H9 (cell line): ENCODE measurements around the gene PRPF6. TPM values are rescaled to one million over a fixed set of nuclear protein-coding genes. Genes with fewer than 3 reads are reported as not detected.

Experiments used
- DNase-seq: peaks from one replicate; pipeline ENCODE4 v3.0.0-alpha.2; 2017
- H2AFZ ChIP-seq: one replicate; pipeline ENCODE4 v1.6.1; 2013; ENCODE audit warnings: mild to moderate bottlenecking, low read length, control low read depth, moderate library complexity
- H2AK5ac ChIP-seq: 2 replicates; pipeline ENCODE4 v1.6.1; 2013; ENCODE audit warnings: low read length, control low read depth, mixed read lengths; ENCODE audit not compliant: insufficient read length
- H2BK120ac ChIP-seq: one replicate; pipeline ENCODE4 v1.6.1; 2013; ENCODE audit warnings: low read depth, mild to moderate bottlenecking, low read length, control low read depth, inconsistent platforms; ENCODE audit not compliant: poor library complexity, severe bottlenecking
- H2BK12ac ChIP-seq: 2 replicates; pipeline ENCODE4 v1.6.1; 2013; ENCODE audit warnings: low read length, control low read depth, mixed read lengths, low read depth; ENCODE audit not compliant: insufficient read length
- H2BK15ac ChIP-seq: 2 replicates; pipeline ENCODE4 v1.6.1; 2013; ENCODE audit warnings: low read depth, low read length, control low read depth
- H2BK20ac ChIP-seq: one replicate; pipeline ENCODE4 v1.6.1; 2013; ENCODE audit warnings: low read depth, mild to moderate bottlenecking, low read length, control low read depth, inconsistent platforms; ENCODE audit not compliant: poor library complexity, severe bottlenecking
- H2BK5ac ChIP-seq: 2 replicates; pipeline ENCODE4 v1.6.1; 2013; ENCODE audit warnings: low read length, control low read depth, mixed read lengths; ENCODE audit not compliant: insufficient read length
- H3K14ac ChIP-seq: 2 replicates; pipeline ENCODE4 v1.6.1; 2013; ENCODE audit warnings: low read length, control low read depth; ENCODE audit not compliant: insufficient read depth
- H3K18ac ChIP-seq: 2 replicates; pipeline ENCODE4 v1.6.1; 2013; ENCODE audit warnings: low read depth, mild to moderate bottlenecking, mixed read lengths, low read length, control low read depth; ENCODE audit not compliant: insufficient read length
- H3K23ac ChIP-seq: 2 replicates; pipeline ENCODE4 v1.6.1; 2013; ENCODE audit warnings: low read length, control low read depth, mixed read lengths, low read depth; ENCODE audit not compliant: insufficient read length
- H3K23me2 ChIP-seq: 2 replicates; pipeline ENCODE4 v1.6.1; 2013; ENCODE audit warnings: low read depth, mild to moderate bottlenecking, mixed read lengths, low read length, control low read depth; ENCODE audit not compliant: insufficient read length, poor library complexity, severe bottlenecking
- H3K27ac ChIP-seq: 2 replicates; pipeline ENCODE4 v1.5.1; 2013; ENCODE audit warnings: low read length, control low read depth, mixed read lengths, low read depth; ENCODE audit not compliant: insufficient read length
- H3K27me3 ChIP-seq: 2 replicates; pipeline ENCODE4 v1.6.1; 2013; ENCODE audit warnings: low read length, control low read depth, inconsistent platforms; ENCODE audit not compliant: insufficient read depth
- H3K4ac ChIP-seq: 2 replicates; pipeline ENCODE4 v1.6.1; 2013; ENCODE audit warnings: low read depth, mild to moderate bottlenecking, control low read depth, inconsistent platforms, low read length, moderate library complexity
- H3K4me1 ChIP-seq: 2 replicates; pipeline ENCODE4 v1.6.1; 2013; ENCODE audit warnings: low read length, control low read depth, inconsistent platforms; ENCODE audit not compliant: insufficient read depth
- H3K4me2 ChIP-seq: 2 replicates; pipeline ENCODE4 v1.6.1; 2013; ENCODE audit warnings: low read length, control low read depth, mixed read lengths; ENCODE audit not compliant: insufficient read length, insufficient read depth
- H3K56ac ChIP-seq: 2 replicates; pipeline ENCODE4 v1.6.1; 2013; ENCODE audit warnings: low read depth, mild to moderate bottlenecking, mixed read lengths, low read length, control low read depth; ENCODE audit not compliant: insufficient read length
- H3K79me1 ChIP-seq: 2 replicates; pipeline ENCODE4 v1.6.1; 2013; ENCODE audit warnings: low read depth, mild to moderate bottlenecking, moderate library complexity, low read length, control low read depth, inconsistent platforms; ENCODE audit not compliant: insufficient read depth, poor library complexity, severe bottlenecking
- H3K79me2 ChIP-seq: 2 replicates; pipeline ENCODE4 v1.6.1; 2013; ENCODE audit warnings: low read length, control low read depth, inconsistent platforms; ENCODE audit not compliant: insufficient read depth
- H3K9ac ChIP-seq: 2 replicates; pipeline ENCODE4 v1.6.1; 2013; ENCODE audit warnings: low read length, control low read depth, mixed read lengths; ENCODE audit not compliant: insufficient read length; ENCODE audit errors: extremely low read depth
- H3K9me3 ChIP-seq: one replicate; pipeline ENCODE4 v1.6.1; 2013; ENCODE audit warnings: low read depth, low read length, inconsistent platforms; ENCODE audit not compliant: control insufficient read depth
- H3T11ph ChIP-seq: one replicate; pipeline ENCODE4 v1.6.1; 2013; ENCODE audit warnings: mild to moderate bottlenecking, low read length, control low read depth, inconsistent platforms
- H4K20me1 ChIP-seq: one replicate; pipeline ENCODE4 v1.6.1; 2013; ENCODE audit not compliant: control insufficient read depth, insufficient read length, insufficient read depth
- H4K5ac ChIP-seq: 2 replicates; pipeline ENCODE4 v1.6.1; 2013; ENCODE audit warnings: low read depth, mild to moderate bottlenecking, mixed read lengths, low read length, control low read depth; ENCODE audit not compliant: insufficient read length
- H4K8ac ChIP-seq: replicated peaks from 2 replicates; pipeline ENCODE4 v1.6.1; 2013; ENCODE audit warnings: low read length, control low read depth, mixed read lengths, low read depth; ENCODE audit not compliant: insufficient read length
- H4K91ac ChIP-seq: 2 replicates; pipeline ENCODE4 v1.6.1; 2013; ENCODE audit warnings: low read depth, mild to moderate bottlenecking, moderate library complexity, mixed read lengths, low read length, control low read depth; ENCODE audit not compliant: insufficient read length
- H3K27ac Mint-ChIP-seq, 3 experiments: 2 replicates in 2 of 3; 3 replicates in 1 of 3; pipeline ENCODE4 v1.8.0; 2020 to 2021; ENCODE audit warnings: mixed read lengths in 3 of 3, mild to moderate bottlenecking in 1 of 3, moderate library complexity in 1 of 3
- H3K27me3 Mint-ChIP-seq: 2 replicates; pipeline ENCODE4 v1.8.0; 2021; ENCODE audit warnings: low read depth, mild to moderate bottlenecking, moderate library complexity, mixed read lengths
- H3K36me3 Mint-ChIP-seq, 3 experiments: 2 replicates in 2 of 3; 3 replicates in 1 of 3; pipeline ENCODE4 v1.8.0; 2020 to 2021; ENCODE audit warnings: low read depth in 3 of 3, mixed read lengths in 3 of 3; ENCODE audit not compliant: insufficient read depth in 1 of 3
- H3K4me1 Mint-ChIP-seq, 2 experiments: 2 replicates each; pipeline ENCODE4 v1.8.0; 2020; ENCODE audit warnings: mixed read lengths in 2 of 2
- H3K4me3 Mint-ChIP-seq, 2 experiments: 2 replicates in 1 of 2; 3 replicates in 1 of 2; pipeline ENCODE4 v1.8.0; 2020 to 2021; ENCODE audit warnings: mild to moderate bottlenecking in 2 of 2, mixed read lengths in 2 of 2, moderate library complexity in 1 of 2
- H3K9me3 Mint-ChIP-seq, 2 experiments: 2 replicates in 1 of 2; 3 replicates in 1 of 2; pipeline ENCODE4 v1.8.0; 2020; ENCODE audit warnings: mild to moderate bottlenecking in 2 of 2, mixed read lengths in 2 of 2, moderate library complexity in 1 of 2
- WGBS: extraction: QIAGEN DNeasy Blood & Tissue Kit; methylation state at CpG from one replicate; pipeline ENCODE4 v1.1.7; 2013; ENCODE audit warnings: missing lambda C conversion rate, low lambda C conversion rate, mixed read lengths; ENCODE audit not compliant: insufficient read length; ENCODE audit errors: extremely low coverage; 5-methylcytosine and 5-hydroxymethylcytosine counted together
- total RNA-seq: library from RNA; stranded (reverse); gene quantifications from 2 replicates; pipeline ENCODE4 v1.2.1, GENCODE V29; 2021
- TF ChIP-seq, protein P1 (sequence below): fragments of 200-600 bp; sonication (generic); conservative IDR thresholded peaks from 3 replicates; pipeline ENCODE4 v1.8.0; 2021; ENCODE audit warnings: antibody characterized with exemption, mild to moderate bottlenecking

The PRPF6 gene
- total RNA-seq, 1 experiment from 2014 or later, result 87.9 TPM

DNA sequence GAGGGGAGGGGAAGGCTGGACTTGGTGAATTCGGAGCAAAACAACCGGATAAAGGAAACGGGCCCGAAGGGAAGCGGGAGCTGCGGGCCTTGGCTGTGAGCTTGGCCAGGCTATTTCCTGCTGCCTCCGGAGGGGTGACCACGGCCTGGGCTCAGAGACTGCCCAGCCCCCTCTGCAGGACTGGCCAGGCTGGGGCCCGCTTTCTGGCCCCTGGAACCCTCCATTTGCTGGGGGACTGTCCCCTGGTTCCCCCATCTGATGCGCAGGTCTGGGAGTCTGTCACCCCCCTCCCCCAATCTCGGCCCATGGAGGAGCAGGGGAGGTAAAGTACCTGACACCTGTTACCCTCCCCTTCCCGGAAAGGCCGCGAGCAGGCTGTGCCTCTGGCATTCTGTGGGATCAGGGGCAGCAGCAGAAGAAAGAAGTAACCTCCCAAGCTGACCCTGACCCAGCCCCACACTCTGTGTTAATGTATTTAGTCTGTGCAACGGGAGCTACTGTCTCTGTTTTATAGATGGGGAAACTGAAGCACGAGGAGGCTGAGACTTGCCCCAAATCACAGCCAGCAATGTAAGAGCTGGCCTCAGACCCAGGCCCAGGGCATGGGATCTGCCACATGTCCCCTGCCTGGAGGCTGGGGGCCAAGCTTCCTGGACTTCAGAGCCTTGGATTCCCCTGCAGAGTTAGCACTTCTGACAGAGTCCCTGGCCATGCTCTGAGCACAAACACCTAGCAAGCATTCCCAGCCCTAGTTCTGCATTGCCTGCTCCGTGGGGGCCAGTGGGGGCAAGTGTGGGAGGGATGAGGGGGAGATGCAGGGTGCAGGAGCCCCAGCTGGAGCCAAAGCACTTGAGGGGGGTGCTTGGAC is 58.6 kb downstream of the PRPF6 start:
- no peak overlapping the region; the same call in 1 of the 2 replicates for H3K14ac ChIP-seq
- no peak overlapping the region for H2BK5ac ChIP-seq
- no CpG with 5 or more reads among the region's 17 CpGs for WGBS
- no peak overlapping the region for H2AFZ ChIP-seq
- H2BK12ac ChIP-seq, result no peak overlapping the region
- no peak overlapping the region for H3T11ph ChIP-seq
- no peak overlapping the region for H2BK120ac ChIP-seq
- no peaks in the 10 kb centered on the region for H4K20me1 ChIP-seq
- H3K27me3 ChIP-seq, result peaks cover 13% of the 10 kb centered on the region; the same call in 1 of the 2 replicates
- no peaks in the 10 kb centered on the region for H3K79me2 ChIP-seq
- H3K4ac ChIP-seq, result no peak overlapping the region
- H3K4me1 ChIP-seq, result peaks cover 5% of the 10 kb centered on the region
- no peak overlapping the region for H4K8ac ChIP-seq
- H3K9me3 Mint-ChIP-seq, result peaks cover 0 to 2% of the 10 kb centered on the region in 2 experiments; a peak in 2 of 5 replicates
- TF ChIP-seq, protein P1, sequence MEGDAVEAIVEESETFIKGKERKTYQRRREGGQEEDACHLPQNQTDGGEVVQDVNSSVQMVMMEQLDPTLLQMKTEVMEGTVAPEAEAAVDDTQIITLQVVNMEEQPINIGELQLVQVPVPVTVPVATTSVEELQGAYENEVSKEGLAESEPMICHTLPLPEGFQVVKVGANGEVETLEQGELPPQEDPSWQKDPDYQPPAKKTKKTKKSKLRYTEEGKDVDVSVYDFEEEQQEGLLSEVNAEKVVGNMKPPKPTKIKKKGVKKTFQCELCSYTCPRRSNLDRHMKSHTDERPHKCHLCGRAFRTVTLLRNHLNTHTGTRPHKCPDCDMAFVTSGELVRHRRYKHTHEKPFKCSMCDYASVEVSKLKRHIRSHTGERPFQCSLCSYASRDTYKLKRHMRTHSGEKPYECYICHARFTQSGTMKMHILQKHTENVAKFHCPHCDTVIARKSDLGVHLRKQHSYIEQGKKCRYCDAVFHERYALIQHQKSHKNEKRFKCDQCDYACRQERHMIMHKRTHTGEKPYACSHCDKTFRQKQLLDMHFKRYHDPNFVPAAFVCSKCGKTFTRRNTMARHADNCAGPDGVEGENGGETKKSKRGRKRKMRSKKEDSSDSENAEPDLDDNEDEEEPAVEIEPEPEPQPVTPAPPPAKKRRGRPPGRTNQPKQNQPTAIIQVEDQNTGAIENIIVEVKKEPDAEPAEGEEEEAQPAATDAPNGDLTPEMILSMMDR, result no peak; the same call in 2 of the 3 replicates
- no peak overlapping the region for H3K9ac ChIP-seq
- no peak overlapping the region for H2AK5ac ChIP-seq
- H3K9me3 ChIP-seq, result no peaks in the 10 kb centered on the region
- H3K23ac ChIP-seq, result no peak overlapping the region
- H3K27ac Mint-ChIP-seq, result no peak overlapping the region
- DNase-seq, result no peak
- no peak overlapping the region for H2BK20ac ChIP-seq
- H4K5ac ChIP-seq, result no peak overlapping the region
- no peak overlapping the region for H2BK15ac ChIP-seq
- H3K27me3 Mint-ChIP-seq, result peaks cover 55% of the 10 kb centered on the region
- H3K18ac ChIP-seq, result no peak overlapping the region
- peaks cover 14% of the 10 kb centered on the region for H3K23me2 ChIP-seq
- peak overlapping the region; percentile 32 for H3K4me2 ChIP-seq
- H4K91ac ChIP-seq, result no peak overlapping the region
- H3K79me1 ChIP-seq, result no peaks in the 10 kb centered on the region
- peak overlapping the region; percentile 57 to 79 for H3K4me3 Mint-ChIP-seq
- H3K36me3 Mint-ChIP-seq, result peaks cover 0 to 3% (median 1%) of the 10 kb centered on the region in 3 experiments; a peak in 4 of 7 replicates
- H3K56ac ChIP-seq, result no peak overlapping the region
- no peak overlapping the region for H3K27ac ChIP-seq
- peaks cover 25 to 27% of the 10 kb centered on the region in 2 experiments for H3K4me1 Mint-ChIP-seq
